Common myeloid progenitor, CD34-positive (primary cell): ENCODE results near the gene NSUN6.
"Not testable (repeated sequence)": the region's sequence is repeated elsewhere in the genome, so short reads cannot be mapped to it uniquely, and the experiment has no call there.

Source experiments
- CTCF ChIA-PET: fragments of 350-600 bp; sonication (Branson Sonifier 250); formaldehyde crosslinking; loops from one replicate; lab custom pipeline; 2021; ENCODE audit warnings: antibody characterized with exemption; lab: Charles Lee
- POLR2A ChIA-PET: fragments of 350-600 bp; sonication (Branson Sonifier 250); formaldehyde crosslinking; loops from one replicate; lab custom pipeline; 2021; ENCODE audit warnings: antibody characterized with exemption; lab: Charles Lee
- DNase-seq, 3 donors: peaks; one replicate each; pipeline versions ENCODE4 v3.0.0 to v3.0.0-alpha.2; 2013
- H3K27ac ChIP-seq, 2 experiments: 1 replicate in 1 of 2; 2 replicates in 1 of 2; pipeline ENCODE4 v1.7.0; 2013; ENCODE audit warnings: inconsistent platforms in 2 of 2, low read length in 2 of 2, mild to moderate bottlenecking in 2 of 2, low read depth in 1 of 2, moderate library complexity in 1 of 2; ENCODE audit not compliant: severe bottlenecking in 2 of 2, insufficient read depth in 1 of 2, poor library complexity in 1 of 2
- H3K27me3 ChIP-seq, 5 experiments: replicated peaks in 2 of 5; 1 replicate in 3 of 5; 2 replicates in 2 of 5; pipeline versions ENCODE4 v1.6.1 to v1.7.0; 2013; ENCODE audit warnings: low read length in 4 of 5, mild to moderate bottlenecking in 2 of 5, moderate library complexity in 2 of 5, inconsistent platforms in 1 of 5; ENCODE audit not compliant: insufficient read depth in 5 of 5, control insufficient read depth in 4 of 5
- H3K36me3 ChIP-seq, 4 experiments: 1 replicate in 2 of 4; 2 replicates in 2 of 4; pipeline versions ENCODE4 v1.6.1 to v1.7.0; 2013; ENCODE audit warnings: low read length in 3 of 4, control low read depth in 1 of 4, mild to moderate bottlenecking in 1 of 4; ENCODE audit not compliant: control insufficient read depth in 4 of 4, insufficient read depth in 4 of 4
- H3K4me1 ChIP-seq, 4 experiments: 1 replicate in 3 of 4; 2 replicates in 1 of 4; pipeline versions ENCODE4 v1.6.1 to v1.7.1; 2013; ENCODE audit warnings: low read length in 3 of 4, mild to moderate bottlenecking in 3 of 4, control low read depth in 1 of 4, inconsistent platforms in 1 of 4, moderate library complexity in 1 of 4; ENCODE audit not compliant: control insufficient read depth in 4 of 4, insufficient read depth in 4 of 4; ENCODE audit errors: control extremely low read depth in 1 of 4
- H3K4me3 ChIP-seq, 7 experiments: 1 replicate in 4 of 7; 2 replicates in 3 of 7; pipeline versions ENCODE4 v1.5.1 to v1.7.0; 2013; ENCODE audit warnings: mild to moderate bottlenecking in 7 of 7, low read length in 6 of 7, moderate library complexity in 6 of 7, inconsistent platforms in 2 of 7, low read depth in 2 of 7, control low read depth in 1 of 7; ENCODE audit not compliant: insufficient read depth in 4 of 7, control insufficient read depth in 1 of 7; ENCODE audit errors: extremely low read depth in 1 of 7
- H3K9me3 ChIP-seq, 5 experiments: 1 replicate in 4 of 5; 2 replicates in 1 of 5; pipeline versions ENCODE4 v1.6.1 to v1.7.1; 2013; ENCODE audit warnings: low read length in 4 of 5, mild to moderate bottlenecking in 2 of 5, inconsistent platforms in 1 of 5, low read depth in 1 of 5, moderate library complexity in 1 of 5; ENCODE audit not compliant: control insufficient read depth in 4 of 5, insufficient read depth in 2 of 5; ENCODE audit errors: control extremely low read depth in 1 of 5
- WGBS: methylation state at CpG from one replicate; pipeline ENCODE4 v1.1.5; 2013; ENCODE audit not compliant: insufficient coverage; 5-methylcytosine and 5-hydroxymethylcytosine counted together

Gene NSUN6

DNA sequence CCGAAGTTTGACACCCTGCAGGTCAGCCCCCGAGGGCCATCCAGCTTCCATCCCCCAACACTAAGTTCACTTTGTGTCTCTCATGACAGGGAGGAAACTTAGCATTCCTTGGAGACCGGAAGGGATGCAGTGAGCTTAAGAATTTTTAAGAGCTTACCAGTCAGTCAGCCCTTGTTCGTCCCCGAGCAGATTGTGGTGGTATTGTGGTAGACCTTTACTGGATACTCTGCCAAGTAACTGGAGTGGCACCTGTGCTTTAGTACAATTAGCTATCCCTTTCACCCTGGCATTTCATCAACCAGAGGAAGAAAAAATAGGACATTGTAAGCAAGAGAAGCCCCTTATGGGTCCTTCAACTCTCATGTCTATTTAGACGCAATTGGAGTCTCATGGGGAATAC is 74.8 kb downstream of the NSUN6 start:
- no peak overlapping the region for H3K27ac ChIP-seq
- H3K27me3 ChIP-seq, result no peaks in the 10 kb centered on the region
- ChIA-PET POLR2A (no interaction called here), CTCF (no interaction called here)
- peaks cover 14 to 54% (median 23%) of the 10 kb centered on the region in 4 experiments for H3K36me3 ChIP-seq
- WGBS, result 100% methylated on average over 3 of the region's 6 CpGs
- DNase-seq, result no peak
- H3K4me3 ChIP-seq, result no peak overlapping the region
- peaks cover 0 to 39% (median 12%) of the 10 kb centered on the region in 5 experiments for H3K9me3 ChIP-seq
- no peaks in the 10 kb centered on the region for H3K4me1 ChIP-seq

DNA sequence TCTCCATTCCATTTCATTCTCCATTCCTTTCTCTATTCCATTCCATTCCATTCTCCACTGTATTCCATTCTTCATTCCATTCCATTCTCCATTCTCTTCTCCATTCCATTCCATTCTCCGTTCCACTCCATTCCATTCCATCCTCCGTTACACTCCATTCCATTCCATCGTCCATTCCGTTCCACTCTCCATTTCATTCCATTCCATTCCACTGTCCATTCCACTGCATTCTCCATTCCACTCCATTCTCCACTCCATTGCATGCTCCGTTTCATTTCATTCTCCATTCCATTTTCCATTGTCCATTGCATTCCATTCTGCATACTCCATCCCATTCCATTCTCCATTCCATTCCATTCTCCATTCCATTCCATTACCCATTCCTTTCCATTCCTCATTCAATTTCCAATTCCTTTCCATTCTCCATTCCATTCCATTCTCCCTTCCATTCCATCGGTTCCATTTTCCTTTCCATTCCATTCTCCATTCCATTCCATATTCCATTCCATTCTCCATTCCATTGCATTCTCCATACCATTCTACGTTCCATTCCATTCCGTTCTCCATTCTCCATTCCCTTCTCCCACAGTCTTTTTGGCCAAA is 78.3 kb downstream of the NSUN6 start:
- 89% methylated on average over 8 of the region's 8 CpGs for WGBS
- peaks cover 0 to 57% (median 10%) of the 10 kb centered on the region in 5 experiments for H3K9me3 ChIP-seq
- CTCF ChIA-PET, result no interaction called here

GRCh38 chr10:18571780-18572179 is 79.6 kb downstream of the NSUN6 start:
- H3K27ac ChIP-seq, result no peak overlapping the region
- H3K4me1 ChIP-seq, result no peaks in the 10 kb centered on the region
- DNase-seq, result no peak
- no peaks in the 10 kb centered on the region for H3K27me3 ChIP-seq
- no peak overlapping the region for H3K4me3 ChIP-seq
- H3K36me3 ChIP-seq, result peaks cover 0 to 19% (median 13%) of the 10 kb centered on the region in 4 experiments
- H3K9me3 ChIP-seq, result peaks cover 0 to 52% (median 7%) of the 10 kb centered on the region in 5 experiments
- ChIA-PET CTCF (no interaction called here), POLR2A (no interaction called here)
- WGBS, result 92% methylated on average over 1 of the region's 1 CpG

More for the DNA sequence above, 78.3 kb downstream of the NSUN6 start:
- POLR2A ChIA-PET, result no interaction called here
- no peak overlapping the region for H3K4me3 ChIP-seq
- no peaks in the 10 kb centered on the region for H3K4me1 ChIP-seq
- H3K27ac ChIP-seq, result no peak overlapping the region
- H3K27me3 ChIP-seq, result no peaks in the 10 kb centered on the region
- DNase-seq, result no peak
- peaks cover 3 to 30% (median 17%) of the 10 kb centered on the region in 4 experiments for H3K36me3 ChIP-seq

- peaks cover 0 to 49% (median 8%) of the 10 kb centered on the region in 5 experiments for H3K9me3 ChIP-seq
- POLR2A ChIA-PET, result no interaction called here
Measured at GRCh38 chr10:18571076-18571475, 80.3 kb downstream of the NSUN6 start.

DNA sequence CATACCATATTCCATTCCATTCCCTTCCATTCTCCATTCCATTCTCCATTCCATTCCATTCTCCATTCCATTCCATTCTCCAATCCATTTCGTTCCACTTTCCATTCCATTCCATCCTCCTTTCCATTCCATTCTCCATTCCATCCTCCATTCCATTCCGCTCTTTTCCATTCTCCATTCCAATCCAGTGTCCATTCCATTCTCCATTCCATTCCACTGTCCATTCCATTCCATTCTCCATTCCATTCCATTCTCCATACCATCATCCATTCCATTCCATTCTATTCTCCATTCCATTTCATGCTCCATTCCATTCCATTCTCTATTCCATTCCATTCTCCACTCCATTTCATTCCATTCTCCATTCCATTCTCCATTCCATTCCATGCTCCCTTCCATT is 81.0 kb downstream of the NSUN6 start:
- H3K4me3 ChIP-seq, POLR2A ChIA-PET, H3K27ac ChIP-seq, H3K27me3 ChIP-seq, DNase-seq, H3K4me1 ChIP-seq, CTCF ChIA-PET: not testable (repeated sequence)
- WGBS, result 98% methylated on average over 2 of the region's 2 CpGs
- Histone ChIP-seq H3K36me3 (peaks cover 0 to 13% (median 5%) of the 10 kb centered on the region in 4 experiments), H3K9me3 (peaks cover 0 to 49% (median 8%) of the 10 kb centered on the region in 5 experiments)

More at GRCh38 chr10:18571076-18571475, 80.3 kb downstream of the NSUN6 start:
- CTCF ChIA-PET, result no interaction called here
- Histone ChIP-seq H3K4me3 (no peak overlapping the region), H3K27me3 (no peaks in the 10 kb centered on the region), H3K4me1 (no peaks in the 10 kb centered on the region), H3K36me3 (peaks cover 0 to 15% (median 10%) of the 10 kb centered on the region in 4 experiments), H3K27ac (no peak overlapping the region)
- DNase-seq, result no peak

GRCh38 chr10:18567343-18567856 is 84.0 kb downstream of the NSUN6 start:
- Histone ChIP-seq H3K4me1 (no peaks in the 10 kb centered on the region), H3K4me3 (no peak overlapping the region), H3K27me3 (no peaks in the 10 kb centered on the region), H3K9me3 (peaks cover 0 to 59% (median 7%) of the 10 kb centered on the region in 5 experiments), H3K27ac (no peak overlapping the region), H3K36me3 (peaks cover 0 to 12% (median 4%) of the 10 kb centered on the region in 4 experiments)
- 98% methylated on average over 3 of the region's 3 CpGs for WGBS
- ChIA-PET POLR2A (no interaction called here), CTCF (no interaction called here)
- no peak for DNase-seq

- ChIA-PET POLR2A (no interaction called here), CTCF (no interaction called here)
- DNase-seq, result no peak
- no peak overlapping the region for H3K4me3 ChIP-seq
- H3K4me1 ChIP-seq, result no peaks in the 10 kb centered on the region
- 95% methylated on average over 4 of the region's 4 CpGs for WGBS
- no peak overlapping the region for H3K27ac ChIP-seq
- peaks cover 0 to 20% (median 5%) of the 10 kb centered on the region in 4 experiments for H3K36me3 ChIP-seq
- H3K9me3 ChIP-seq, result peaks cover 0 to 57% (median 7%) of the 10 kb centered on the region in 5 experiments
- H3K27me3 ChIP-seq, result no peaks in the 10 kb centered on the region
Measured at GRCh38 chr10:18566177-18566576, 85.2 kb downstream of the NSUN6 start.
